Stimulated activated CD8-positive, alpha-beta memory T cell treated with anti-CD3 and anti-CD28 coated beads, Interleukin-2, amount 100 ng/mL, for 48 hours (primary cell): ENCODE results near the gene C3orf70.
"Not testable (repeated sequence)": the region's sequence is repeated elsewhere in the genome, so short reads cannot be mapped to it uniquely, and the experiment has no call there.

ENCODE experiments used
- DNase-seq, 2 donors: peaks; one replicate each; pipeline ENCODE4 v3.0.0-alpha.2; 2020; ENCODE audit warnings: low read depth in 2 of 2

Gene C3orf70

GRCh38 chr3:185151101-185151963 is 1.5 kb downstream of the C3orf70 start:
- DNase-seq, result no peak

GRCh38 chr3:185150561-185150960 is 2.3 kb downstream of the C3orf70 start:
- DNase-seq, result no peak

GRCh38 chr3:185149591-185149990 is 3.3 kb downstream of the C3orf70 start:
- DNase-seq, result no peak

GRCh38 chr3:185145511-185145910 is 7.3 kb downstream of the C3orf70 start:
- no peak for DNase-seq

- DNase-seq, result no peak
Measured at GRCh38 chr3:185144784-185145183, 8.1 kb downstream of the C3orf70 start.

GRCh38 chr3:185137821-185138220 is 15.0 kb downstream of the C3orf70 start:
- no peak for DNase-seq

- no peak for DNase-seq
Measured at GRCh38 chr3:185134509-185134908, 18.4 kb downstream of the C3orf70 start.

- no peak for DNase-seq
Measured at GRCh38 chr3:185131602-185132256, 21.1 kb downstream of the C3orf70 start.

GRCh38 chr3:185129083-185129482 is 23.8 kb downstream of the C3orf70 start:
- DNase-seq, result no peak

GRCh38 chr3:185126201-185126600 is 26.7 kb downstream of the C3orf70 start:
- DNase-seq, result no peak

- no peak for DNase-seq
Measured at GRCh38 chr3:185120126-185120525, 32.7 kb downstream of the C3orf70 start.

GRCh38 chr3:185115371-185115770 is 37.5 kb downstream of the C3orf70 start:
- DNase-seq, result no peak

GRCh38 chr3:185114756-185115155 is 38.1 kb downstream of the C3orf70 start:
- DNase-seq, result no peak

- no peak for DNase-seq
Measured at GRCh38 chr3:185112186-185112585, 40.7 kb downstream of the C3orf70 start.

- not testable (repeated sequence) for DNase-seq
Measured at GRCh38 chr3:185109012-185109411, 43.8 kb downstream of the C3orf70 start.

GRCh38 chr3:185106256-185106890 is 46.5 kb downstream of the C3orf70 start:
- not testable (repeated sequence) for DNase-seq

GRCh38 chr3:185103359-185104127 is 49.3 kb downstream of the C3orf70 start:
- no peak for DNase-seq

GRCh38 chr3:185094697-185095096 is 58.2 kb downstream of the C3orf70 start:
- no peak for DNase-seq

GRCh38 chr3:185093116-185093515 is 59.7 kb downstream of the C3orf70 start:
- no peak for DNase-seq

GRCh38 chr3:185090811-185091210 is 62.0 kb downstream of the C3orf70 start:
- DNase-seq, result no peak

- no peak for DNase-seq
Measured at GRCh38 chr3:185089751-185090150, 63.1 kb downstream of the C3orf70 start.

- DNase-seq, result no peak
Measured at GRCh38 chr3:185089343-185089742, 63.5 kb downstream of the C3orf70 start.
